ENCODE results near the gene BICDL1.
"Not testable (repeated sequence)": the region's sequence is repeated elsewhere in the genome, so short reads cannot be mapped to it uniquely, and the experiment has no call there.

The BICDL1 gene

DNA sequence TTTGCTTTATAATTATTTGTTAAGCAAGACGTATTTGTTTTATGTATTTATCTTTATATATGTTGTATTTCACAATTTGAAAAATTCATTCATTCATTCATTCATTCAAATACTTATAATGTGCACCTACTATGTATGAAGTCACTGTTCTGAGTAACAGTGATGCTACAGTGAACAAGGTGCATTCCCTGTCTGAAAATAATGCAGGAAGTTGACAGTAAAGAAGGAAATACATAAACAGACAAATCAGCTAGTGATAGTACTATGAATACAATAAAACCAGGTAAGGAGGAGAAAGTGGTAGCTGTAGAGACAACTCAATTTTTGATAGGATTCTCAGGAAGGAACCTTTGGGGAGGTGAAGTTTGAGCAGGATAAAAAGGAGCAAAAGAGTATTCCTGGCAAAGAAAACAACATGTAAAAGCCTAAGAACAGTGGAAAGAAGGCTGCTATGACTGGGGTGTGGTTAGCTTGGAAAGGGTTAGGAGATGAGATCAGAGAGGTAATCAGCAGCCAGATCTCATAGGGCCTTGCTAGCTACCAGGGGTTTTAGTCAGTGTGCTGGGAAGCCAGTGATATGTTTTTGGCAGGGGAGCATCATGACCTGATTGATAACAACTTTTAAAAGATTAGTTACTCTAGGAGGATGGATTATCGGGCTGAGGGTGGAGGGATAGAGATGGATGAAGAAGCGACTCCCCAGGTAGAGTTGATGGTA is 17.4 kb downstream of the BICDL1 start:
- DNase-seq, result no peak

- no peak for DNase-seq
Measured at GRCh38 chr12:120007272-120007671, 18.2 kb downstream of the BICDL1 start.

DNA sequence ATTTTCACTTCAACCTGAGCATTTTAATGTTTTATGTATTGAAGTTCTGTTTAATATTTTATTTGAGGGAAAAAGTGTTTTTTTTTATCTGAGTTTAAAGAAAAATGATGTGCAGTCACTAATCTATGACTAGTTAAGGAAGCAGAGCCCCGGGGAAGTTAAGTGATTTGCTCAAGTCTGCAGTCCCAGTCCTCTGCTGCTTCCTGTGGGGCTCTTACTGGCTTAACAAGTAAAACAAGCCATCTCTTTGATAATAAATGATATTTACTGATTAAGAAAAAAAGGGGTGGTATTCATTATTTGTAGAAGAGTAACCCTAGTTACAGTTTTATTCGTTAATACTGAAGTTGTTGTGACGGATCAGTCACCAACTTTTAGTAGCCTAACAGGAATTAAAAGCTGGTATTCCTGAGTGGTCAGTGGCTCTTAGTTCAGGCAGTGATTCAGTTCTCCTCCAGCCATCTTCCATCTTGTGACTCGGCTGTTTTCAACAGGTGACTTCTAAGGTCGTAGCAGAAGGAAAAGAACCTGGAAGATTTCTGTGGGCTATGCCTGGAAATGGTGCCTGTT is 21.7 kb downstream of the BICDL1 start:
- DNase-seq, result no peak

GRCh38 chr12:120012067-120012621 is 23.1 kb downstream of the BICDL1 start:
- peak; percentile 49 for DNase-seq

GRCh38 chr12:120013659-120014380 is 24.8 kb downstream of the BICDL1 start:
- no peak for DNase-seq

DNA sequence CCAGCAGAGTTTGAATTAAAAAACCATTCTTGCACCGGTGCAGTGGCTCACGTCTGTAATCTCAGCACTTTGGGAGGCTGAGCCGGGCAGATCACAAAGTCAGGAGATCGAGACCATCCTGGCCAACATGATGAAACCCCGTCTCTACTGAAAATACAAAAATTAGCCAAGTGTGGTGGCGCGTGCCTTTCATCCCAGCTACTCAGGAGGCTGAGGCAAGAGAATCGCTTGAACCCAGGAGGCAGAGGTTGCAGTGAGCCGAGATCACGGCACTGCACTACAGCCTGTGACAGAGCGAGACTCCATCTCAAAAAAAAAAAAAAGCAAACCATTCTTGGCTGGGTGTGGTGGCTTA is 25.3 kb downstream of the BICDL1 start:
- DNase-seq, result not testable (repeated sequence)

GRCh38 chr12:120015313-120015712 is 26.3 kb downstream of the BICDL1 start:
- no peak for DNase-seq

DNA sequence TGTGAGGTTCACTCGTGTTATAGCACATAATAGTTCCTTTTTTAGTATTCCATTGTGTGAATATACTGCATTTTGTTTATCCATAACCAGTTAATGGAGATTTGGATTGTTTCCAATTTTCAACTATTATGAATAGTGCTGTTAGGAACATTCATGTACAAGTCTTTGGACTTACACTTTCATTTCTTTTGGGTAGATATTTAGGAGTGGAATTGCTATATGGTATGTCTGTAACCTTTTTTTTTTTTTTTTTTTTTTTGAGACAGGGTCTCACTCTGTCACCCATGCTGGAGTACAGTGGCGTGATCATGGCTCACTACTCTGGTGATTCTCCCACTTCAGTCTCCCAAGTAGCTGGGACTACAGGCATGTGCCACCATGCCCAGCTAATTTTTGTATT is 27.2 kb downstream of the BICDL1 start:
- DNase-seq, result not testable (repeated sequence)

- no peak for DNase-seq
Measured at GRCh38 chr12:120019197-120019596, 30.2 kb downstream of the BICDL1 start.

DNA sequence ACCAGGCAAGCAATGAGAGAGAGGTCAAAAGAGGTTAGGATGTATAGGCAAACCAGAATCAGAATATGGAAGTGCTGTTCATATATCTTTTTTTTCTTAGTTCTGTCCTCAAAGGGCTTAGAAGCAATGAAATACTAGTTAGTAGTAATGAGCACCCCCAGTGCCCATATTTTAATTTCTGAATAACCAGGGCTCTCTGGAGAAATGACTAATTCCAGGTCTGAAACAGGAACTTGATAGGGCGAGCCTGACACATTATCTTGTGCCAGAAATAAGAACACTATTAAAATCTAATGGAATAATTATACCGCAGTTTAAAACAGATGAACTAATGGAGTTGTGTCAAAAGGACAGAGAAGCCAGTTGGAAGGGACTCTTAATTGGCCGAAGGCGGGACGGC is 30.9 kb downstream of the BICDL1 start:
- no peak for DNase-seq

DNA sequence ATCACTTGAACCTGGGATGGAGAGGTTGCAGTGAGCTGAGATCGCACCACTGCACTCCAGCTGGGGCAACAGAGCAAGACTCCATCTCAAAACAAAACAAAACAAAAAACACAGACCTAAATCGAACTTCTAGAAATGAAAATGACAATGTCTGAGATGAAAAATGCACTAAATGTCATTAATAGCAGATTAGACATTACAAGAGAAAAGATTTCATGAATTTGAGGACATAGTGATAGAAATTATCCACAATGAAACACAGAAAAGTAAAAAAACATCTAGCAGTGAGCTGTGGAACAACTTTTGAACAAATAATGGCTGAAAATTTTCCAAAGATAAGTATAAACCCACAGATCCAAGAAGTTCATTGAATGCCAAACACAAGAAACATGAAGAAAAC is 35.2 kb downstream of the BICDL1 start:
- DNase-seq, result no peak

- DNase-seq, result no peak
Measured at GRCh38 chr12:120025640-120026039, 36.6 kb downstream of the BICDL1 start.

- DNase-seq, result no peak
Measured at GRCh38 chr12:120032242-120032641, 43.2 kb downstream of the BICDL1 start.

GRCh38 chr12:120037851-120038250 is 48.8 kb downstream of the BICDL1 start:
- no peak for DNase-seq

DNA sequence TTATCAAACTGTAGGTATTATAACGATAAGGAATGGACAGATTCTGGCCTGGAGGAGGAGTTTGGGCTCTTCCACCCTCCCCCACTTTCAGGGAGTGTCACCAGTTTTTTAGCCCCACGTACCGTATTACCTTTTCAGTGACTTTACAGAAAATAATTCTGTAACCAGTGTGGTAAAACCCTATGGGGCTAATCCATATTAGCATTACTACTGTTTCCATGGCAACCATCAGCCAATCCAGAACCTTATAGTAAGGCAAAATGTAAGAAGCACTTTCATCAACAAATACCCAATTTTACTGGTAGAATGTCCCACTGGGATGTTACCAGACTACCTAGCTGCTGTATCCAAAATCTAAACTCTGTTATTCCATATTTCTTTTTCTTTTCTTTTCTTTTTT is 50.7 kb downstream of the BICDL1 start:
- no peak for DNase-seq

- DNase-seq, result no peak
Measured at GRCh38 chr12:120041386-120042231, 52.6 kb downstream of the BICDL1 start.

DNA sequence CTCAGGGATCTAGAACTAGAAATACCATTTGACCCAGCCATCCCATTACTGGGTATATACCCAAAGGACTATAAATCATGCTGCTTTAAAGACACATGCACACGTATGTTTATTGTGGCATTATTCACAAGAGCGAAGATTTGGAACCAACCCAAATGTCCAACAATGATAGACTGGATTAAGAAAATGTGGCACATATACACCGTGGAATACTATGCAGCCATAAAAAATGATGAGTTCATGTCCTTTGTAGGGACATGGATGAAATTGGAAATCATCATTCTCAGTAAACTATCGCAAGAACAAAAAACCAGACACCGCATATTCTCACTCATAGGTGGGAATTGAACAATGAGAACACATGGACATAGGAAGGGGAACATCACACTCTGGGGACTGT is 56.3 kb downstream of the BICDL1 start:
- not testable (repeated sequence) for DNase-seq

DNA sequence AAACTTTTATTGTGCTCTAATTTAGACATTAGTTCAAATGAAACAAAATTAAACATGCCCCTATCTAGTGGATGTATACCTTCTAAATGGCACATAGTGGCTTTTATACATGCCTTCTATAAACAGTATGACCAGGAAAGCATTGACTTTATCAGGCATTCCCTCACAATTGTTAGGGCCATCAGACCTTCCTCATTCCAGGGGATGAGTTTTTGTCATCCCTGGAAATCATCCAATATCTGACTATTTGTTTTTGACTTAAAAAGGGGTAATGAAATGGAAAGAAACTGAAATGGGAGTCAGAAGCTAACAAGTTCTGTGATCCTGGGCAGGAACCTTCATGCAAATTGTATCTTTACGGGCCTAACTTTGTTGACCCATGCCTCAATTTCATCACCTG is 58.0 kb downstream of the BICDL1 start:
- no peak for DNase-seq

- DNase-seq, result no peak
Measured at GRCh38 chr12:120048263-120048662, 59.2 kb downstream of the BICDL1 start.

DNA sequence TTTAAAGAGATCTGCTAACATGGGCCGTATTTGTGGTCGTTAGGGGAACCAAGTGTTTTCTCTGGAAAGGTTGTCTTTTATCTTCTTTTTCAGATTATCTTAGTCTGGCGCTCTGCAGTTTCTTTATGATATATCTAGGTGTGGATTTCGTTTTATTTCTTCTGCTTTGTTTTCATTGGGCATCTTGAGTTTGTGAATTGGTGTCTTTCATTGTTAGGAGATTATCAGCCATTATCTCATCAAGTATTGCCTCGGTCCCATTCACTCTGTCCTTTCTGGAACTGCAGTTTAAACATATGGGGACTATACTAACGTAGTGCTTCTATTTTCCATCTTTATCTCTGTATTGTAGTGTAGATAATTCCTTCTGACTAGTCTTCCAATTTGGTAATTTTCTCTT is 60.4 kb downstream of the BICDL1 start:
- no peak for DNase-seq

GRCh38 chr12:120051535-120051934 is 62.5 kb downstream of the BICDL1 start:
- no peak for DNase-seq

GRCh38 chr12:120054293-120054692 is 65.3 kb downstream of the BICDL1 start:
- no peak for DNase-seq

All from NCI-H146 (cell line).